OCI-LY1 (cell line): ENCODE measurements around the gene MRC2.

Source experiments
- H2AFZ ChIP-seq: fragments of 200-600 bp; sonication (generic), shearing (Covaris generic); 2 replicates; pipeline ENCODE4 v1.6.0; 2014; ENCODE audit warnings: antibody characterized with exemption, mild to moderate bottlenecking, low read length
- H3F3A ChIP-seq: fragments of 200-600 bp; sonication (generic), shearing (Covaris generic); 2 replicates; pipeline ENCODE4 v1.6.0; 2014; ENCODE audit warnings: mild to moderate bottlenecking, antibody characterized with exemption, low read length, moderate library complexity; ENCODE audit not compliant: insufficient read depth
- H3K27ac ChIP-seq: fragments of 200-600 bp; sonication (generic); 2 replicates; pipeline ENCODE4 v1.5.1; 2014; ENCODE audit warnings: low read length, mixed run types, mild to moderate bottlenecking, low read depth; ENCODE audit not compliant: poor library complexity, severe bottlenecking
- H3K27me3 ChIP-seq: fragments of 200-600 bp; sonication (generic); 2 replicates; pipeline ENCODE4 v1.6.0; 2014; ENCODE audit warnings: antibody characterized with exemption, mild to moderate bottlenecking, low read length, moderate library complexity; ENCODE audit not compliant: insufficient read depth
- H3K36me3 ChIP-seq: fragments of 200-600 bp; sonication (generic); 2 replicates; pipeline ENCODE4 v1.6.1; 2014; ENCODE audit warnings: mild to moderate bottlenecking, antibody characterized with exemption, low read length, moderate library complexity, mixed read lengths; ENCODE audit not compliant: insufficient read depth
- H3K4me1 ChIP-seq: fragments of 200-600 bp; sonication (generic); 2 replicates; pipeline ENCODE4 v1.5.1; 2014; ENCODE audit warnings: mild to moderate bottlenecking, low read length, moderate library complexity; ENCODE audit not compliant: insufficient read depth, severe bottlenecking
- H3K4me2 ChIP-seq: fragments of 200-600 bp; sonication (generic), shearing (Covaris generic); 2 replicates; pipeline ENCODE4 v1.6.1; 2014; ENCODE audit warnings: low read length
- H3K4me3 ChIP-seq: fragments of 200-600 bp; sonication (generic); 2 replicates; pipeline ENCODE4 v1.5.1; 2014; ENCODE audit warnings: low read length, low read depth, mild to moderate bottlenecking, mixed read lengths; ENCODE audit not compliant: poor library complexity, severe bottlenecking
- H3K79me2 ChIP-seq: fragments of 200-600 bp; shearing (Covaris generic); 2 replicates; pipeline ENCODE4 v1.6.1; 2016; ENCODE audit warnings: mixed run types, low read length, mixed read lengths; ENCODE audit not compliant: insufficient read depth
- H3K9ac ChIP-seq: fragments of 200-600 bp; sonication (generic), shearing (Covaris generic); 2 replicates; pipeline ENCODE4 v1.6.1; 2014; ENCODE audit warnings: mild to moderate bottlenecking, low read length, mixed read lengths
- H3K9me2 ChIP-seq: fragments of 200-600 bp; sonication (generic), shearing (Covaris generic); 2 replicates; pipeline ENCODE4 v1.6.1; 2014; ENCODE audit warnings: low read depth, mild to moderate bottlenecking, low read length, mixed read lengths
- H3K9me3 ChIP-seq: fragments of 200-600 bp; shearing (Covaris generic); 2 replicates; pipeline ENCODE4 v1.6.1; 2014; ENCODE audit warnings: low read length, mixed read lengths
- H4K20me1 ChIP-seq: fragments of 200-600 bp; sonication (generic), shearing (Covaris generic); 2 replicates; pipeline ENCODE4 v1.6.0; 2016; ENCODE audit warnings: mild to moderate bottlenecking, low read length; ENCODE audit not compliant: insufficient read depth
- CTCF ChIP-seq: fragments of 200-600 bp; sonication (generic), shearing (Covaris generic); IDR thresholded peaks from 2 replicates; pipeline ENCODE4 v1.5.1; 2017; ENCODE audit warnings: mild to moderate bottlenecking, antibody characterized with exemption, low read length, moderate library complexity, mixed read lengths
- EZH2 ChIP-seq: fragments of 200-600 bp; sonication (generic), shearing (Covaris generic); IDR thresholded peaks from 2 replicates; pipeline ENCODE4 v1.8.0; 2017; ENCODE audit warnings: borderline replicate concordance, mixed run types, mild to moderate bottlenecking, antibody characterized with exemption, low read length, moderate library complexity, mixed read lengths

MRC2 gene

DNA sequence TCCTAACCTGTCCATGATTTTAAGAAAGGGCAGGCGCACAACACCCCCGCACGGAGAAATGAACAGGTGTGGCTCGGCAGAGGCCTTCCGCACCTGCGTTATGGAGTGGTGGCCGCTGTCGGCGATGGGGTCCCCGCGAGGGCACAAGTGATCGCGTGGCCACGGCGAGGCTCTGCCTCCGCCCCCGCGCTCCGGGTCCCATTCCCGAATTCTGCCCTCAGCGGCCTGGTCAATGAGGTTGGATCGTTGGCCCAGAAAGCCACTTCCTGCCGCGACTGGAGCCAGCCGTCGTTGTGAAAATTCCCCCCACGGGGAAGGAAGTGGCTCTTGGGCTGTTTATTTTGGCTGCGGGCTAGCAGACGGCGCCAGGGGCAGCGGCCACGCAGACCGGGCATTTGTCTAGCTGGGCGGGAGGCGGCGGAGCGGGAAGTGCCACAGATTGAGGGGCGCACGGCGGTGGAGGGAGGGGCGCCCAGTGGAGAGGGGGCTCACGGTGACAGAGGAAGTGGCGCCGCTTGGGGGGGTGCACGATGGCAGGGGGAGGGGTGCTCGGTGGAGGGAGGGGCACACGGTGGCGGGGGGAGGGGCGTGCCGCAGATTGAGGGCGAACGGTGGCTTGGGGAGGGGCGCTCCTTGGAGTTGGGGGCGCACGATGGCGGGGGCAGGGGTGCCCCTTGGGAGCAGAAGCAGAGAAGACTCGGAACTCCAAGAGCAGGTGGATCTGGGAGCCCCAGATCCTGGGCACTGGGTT is 25.0 kb downstream of the MRC2 start:
- Histone ChIP-seq H3K9me3 (no peaks in the 10 kb centered on the region), H3K27me3 (no peaks in the 10 kb centered on the region), H2AFZ (no peak overlapping the region), H3K9ac (peak overlapping the region; percentile 51), H3F3A (no peaks in the 10 kb centered on the region), H3K36me3 (no peaks in the 10 kb centered on the region), H3K9me2 (no peaks in the 10 kb centered on the region), H4K20me1 (no peaks in the 10 kb centered on the region), H3K27ac (no peak overlapping the region), H3K79me2 (no peaks in the 10 kb centered on the region), H3K4me1 (peaks cover 19% of the 10 kb centered on the region), H3K4me3 (peak overlapping the region; percentile 59), H3K4me2 (peak overlapping the region; percentile 70)
- TF ChIP-seq EZH2 (no peak), CTCF (no peak)

- Histone ChIP-seq H3F3A (no peaks in the 10 kb centered on the region), H3K4me3 (peak overlapping the region; percentile 59), H3K4me2 (peak overlapping the region; percentile 70), H3K9ac (peak overlapping the region; percentile 51), H2AFZ (no peak overlapping the region), H4K20me1 (no peaks in the 10 kb centered on the region), H3K79me2 (no peaks in the 10 kb centered on the region), H3K27me3 (no peaks in the 10 kb centered on the region), H3K9me3 (no peaks in the 10 kb centered on the region), H3K4me1 (peaks cover 19% of the 10 kb centered on the region), H3K27ac (no peak overlapping the region), H3K36me3 (no peaks in the 10 kb centered on the region), H3K9me2 (no peaks in the 10 kb centered on the region)
- TF ChIP-seq EZH2 (no peak), CTCF (no peak)
These were observed 25.7 kb downstream of the MRC2 start for GRCh38 chr17:62653002-62653825.

- H3K27me3 ChIP-seq = no peaks in the 10 kb centered on the region; the same call in 1 of the 2 replicates
- H3K9me2 ChIP-seq = no peaks in the 10 kb centered on the region
- no peaks in the 10 kb centered on the region for H3K9me3 ChIP-seq
- H4K20me1 ChIP-seq = no peaks in the 10 kb centered on the region
- TF ChIP-seq EZH2 = no peak
- no peak for TF ChIP-seq CTCF
- H3K4me2 ChIP-seq = no peak overlapping the region
- no peak overlapping the region for H2AFZ ChIP-seq
- peaks cover 19% of the 10 kb centered on the region for H3K4me1 ChIP-seq
- no peaks in the 10 kb centered on the region for H3K36me3 ChIP-seq
- no peak overlapping the region for H3K9ac ChIP-seq
- no peaks in the 10 kb centered on the region for H3F3A ChIP-seq
- H3K27ac ChIP-seq = no peak overlapping the region
- H3K4me3 ChIP-seq = no peak overlapping the region
- no peaks in the 10 kb centered on the region for H3K79me2 ChIP-seq
These were observed 26.6 kb downstream of the MRC2 start for GRCh38 chr17:62653826-62654761.
